Uterus (tissue), 2 donors: ENCODE measurements around the gene PPIC.

Experiments
- POLR2A ChIP-seq, 2 donors: fragments of 450-650 bp; IDR thresholded peaks; one replicate each; pipeline ENCODE4 v1.6.1; 2016; ENCODE audit warnings: antibody characterized with exemption in 2 of 2, mild to moderate bottlenecking in 1 of 2, moderate library complexity in 1 of 2
- TF ChIP-seq, protein P1 (sequence below), 4 experiments: fragments of 200-600 bp in 2 of 4; fragments of 450-650 bp in 2 of 4; sonication (generic) in 2 of 4; IDR thresholded peaks; one replicate each; pipeline ENCODE4 v1.5.1; 2016 to 2019; ENCODE audit warnings: antibody characterized with exemption in 4 of 4, mild to moderate bottlenecking in 2 of 4, moderate library complexity in 1 of 4

DNA sequence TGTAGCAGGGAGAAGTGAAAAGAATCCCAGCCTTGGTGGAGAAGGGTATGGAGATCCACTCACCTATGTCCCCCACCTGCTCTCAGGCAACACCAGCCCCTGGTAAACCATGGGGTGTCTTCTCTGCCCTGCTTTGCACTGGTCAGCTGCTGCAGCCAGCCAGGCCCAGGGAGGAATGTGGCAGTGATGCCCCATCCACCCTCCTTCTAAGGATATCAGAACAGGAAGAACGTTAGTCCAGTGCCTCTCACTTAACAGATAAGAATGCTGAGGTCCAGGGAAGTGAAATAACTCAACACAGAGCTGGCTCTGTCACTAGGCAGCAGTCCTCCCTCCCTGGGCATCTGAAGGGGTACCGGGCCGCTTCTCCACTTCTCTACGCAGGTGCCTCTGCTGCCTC lies 9.7 kb upstream of the PPIC start:
- TF ChIP-seq, protein P1, sequence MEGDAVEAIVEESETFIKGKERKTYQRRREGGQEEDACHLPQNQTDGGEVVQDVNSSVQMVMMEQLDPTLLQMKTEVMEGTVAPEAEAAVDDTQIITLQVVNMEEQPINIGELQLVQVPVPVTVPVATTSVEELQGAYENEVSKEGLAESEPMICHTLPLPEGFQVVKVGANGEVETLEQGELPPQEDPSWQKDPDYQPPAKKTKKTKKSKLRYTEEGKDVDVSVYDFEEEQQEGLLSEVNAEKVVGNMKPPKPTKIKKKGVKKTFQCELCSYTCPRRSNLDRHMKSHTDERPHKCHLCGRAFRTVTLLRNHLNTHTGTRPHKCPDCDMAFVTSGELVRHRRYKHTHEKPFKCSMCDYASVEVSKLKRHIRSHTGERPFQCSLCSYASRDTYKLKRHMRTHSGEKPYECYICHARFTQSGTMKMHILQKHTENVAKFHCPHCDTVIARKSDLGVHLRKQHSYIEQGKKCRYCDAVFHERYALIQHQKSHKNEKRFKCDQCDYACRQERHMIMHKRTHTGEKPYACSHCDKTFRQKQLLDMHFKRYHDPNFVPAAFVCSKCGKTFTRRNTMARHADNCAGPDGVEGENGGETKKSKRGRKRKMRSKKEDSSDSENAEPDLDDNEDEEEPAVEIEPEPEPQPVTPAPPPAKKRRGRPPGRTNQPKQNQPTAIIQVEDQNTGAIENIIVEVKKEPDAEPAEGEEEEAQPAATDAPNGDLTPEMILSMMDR (IDR thresholded peaks at IDR 0.05) = no peak
- TF ChIP-seq POLR2A (IDR thresholded peaks at IDR 0.05) = no peak
